Measurements from ENCODE around the gene EPHB2. TPM values are rescaled to one million over a fixed set of nuclear protein-coding genes. Genes with fewer than 3 reads are reported as not detected.

EPHB2 gene
- total RNA-seq, 2 experiments from 2014 or later: not detected

DNA sequence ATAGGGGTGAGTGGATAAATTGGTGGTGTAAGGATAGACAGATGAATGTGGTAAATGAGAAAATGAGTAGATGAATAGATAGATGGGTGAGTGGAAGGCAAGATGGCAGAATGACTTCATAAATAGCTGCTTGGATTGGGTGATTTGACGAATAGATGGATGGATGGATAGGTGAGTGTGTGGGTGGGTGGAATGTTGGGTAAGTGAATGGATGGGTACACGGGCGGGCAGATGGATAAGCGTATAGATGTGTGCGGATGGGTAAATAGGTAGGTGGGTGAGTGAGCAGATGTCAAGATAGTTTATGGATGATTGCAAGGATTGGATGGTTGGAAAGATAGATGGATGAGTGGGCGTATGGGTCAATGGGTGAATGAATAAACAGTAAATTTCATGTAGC, 59.3 kb downstream of the EPHB2 start:
- H3K4me1 Mint-ChIP-seq (ENCODE audit: low read depth): no peaks in the 10 kb centered on the region
- no peak overlapping the region for H3K4me3 Mint-ChIP-seq
- no peak overlapping the region for H3K27ac Mint-ChIP-seq
- intact Hi-C loops (cut with micrococcal nuclease): no loop called here
- H3K9me3 Mint-ChIP-seq: no peaks in the 10 kb centered on the region
- no peaks in the 10 kb centered on the region for H3K36me3 Mint-ChIP-seq (ENCODE audit: low read depth)
- CTCF ChIA-PET: no interaction called here
- no peak for DNase-seq
- H3K27me3 Mint-ChIP-seq (ENCODE audit: low read depth): peaks cover 3% of the 10 kb centered on the region

DNA sequence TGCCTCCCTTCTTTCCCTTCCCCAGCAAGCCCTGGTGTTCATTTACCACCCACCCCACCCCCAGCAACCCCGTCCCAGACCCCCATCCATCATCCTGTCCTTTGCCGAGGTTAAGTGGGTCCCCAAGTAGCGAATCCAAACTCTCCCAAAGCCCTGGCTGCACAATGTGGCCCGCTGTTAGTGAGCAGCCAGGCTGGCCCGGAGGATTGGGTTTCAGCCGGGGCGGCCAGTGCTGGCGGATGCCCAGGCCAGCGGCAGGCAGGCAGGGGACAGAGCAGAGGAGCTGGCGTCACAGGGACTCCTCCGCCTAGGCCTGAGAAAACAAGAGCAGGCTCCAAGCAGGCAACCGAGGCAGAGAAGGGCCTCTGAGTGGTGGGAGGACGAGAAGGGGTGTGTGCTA, 61.4 kb downstream of the EPHB2 start:
- H3K9me3 Mint-ChIP-seq: no peaks in the 10 kb centered on the region
- H3K27ac Mint-ChIP-seq: no peak overlapping the region
- no peaks in the 10 kb centered on the region for H3K36me3 Mint-ChIP-seq (ENCODE audit: low read depth)
- H3K27me3 Mint-ChIP-seq (ENCODE audit: low read depth): peaks cover 7% of the 10 kb centered on the region
- CTCF ChIA-PET: interaction anchor here (1.4 kb wide), 1 partner anchor 68 kb away, joined by 5 read pairs; no protein-coding TSS in a partner anchor
- intact Hi-C loops (cut with micrococcal nuclease): no loop called here
- H3K4me1 Mint-ChIP-seq (ENCODE audit: low read depth): no peaks in the 10 kb centered on the region
- H3K4me3 Mint-ChIP-seq: no peak overlapping the region
- DNase-seq: no peak

DNA sequence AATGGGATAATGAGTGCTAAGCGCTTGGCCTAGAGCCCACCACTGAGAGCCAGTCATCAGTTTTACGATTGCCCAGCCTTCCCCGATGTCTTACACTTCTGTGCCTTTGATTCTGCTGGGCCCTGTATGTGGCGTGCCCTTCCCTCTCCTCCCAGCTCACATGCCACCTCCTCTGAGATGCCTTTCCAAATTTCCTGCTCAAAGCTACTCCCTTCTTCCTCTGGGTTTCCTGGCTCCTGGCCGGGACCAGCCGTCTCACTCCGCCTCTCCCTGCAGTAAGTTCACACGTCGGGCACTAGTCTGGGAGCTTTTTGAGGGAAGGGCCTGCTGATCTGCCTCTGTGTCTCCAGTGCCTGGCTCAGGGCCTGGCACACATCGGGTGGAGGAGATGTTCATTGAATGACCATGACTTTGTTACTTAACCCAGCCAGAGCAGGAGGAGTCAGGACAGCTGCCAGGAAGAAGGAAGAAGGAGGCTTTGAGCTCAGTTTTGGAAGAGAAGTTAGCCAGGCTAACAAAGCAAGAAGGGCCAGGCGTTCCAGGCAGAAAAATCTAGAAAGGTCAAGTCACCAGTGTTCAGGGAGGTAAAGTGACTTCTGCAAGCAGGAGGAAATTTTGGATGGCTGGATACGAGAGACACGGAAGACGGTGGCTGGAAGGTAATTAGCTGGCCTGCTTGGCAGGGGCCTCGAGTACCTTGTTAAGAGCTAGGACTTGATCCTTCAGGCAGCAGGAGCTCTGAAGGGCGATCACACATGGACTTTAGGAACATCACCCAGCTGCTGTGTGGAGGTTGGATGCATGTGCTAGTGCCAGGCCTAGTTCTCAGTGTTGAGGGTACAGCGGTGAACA, 63.6 kb downstream of the EPHB2 start:
- intact Hi-C loops (cut with micrococcal nuclease): no loop called here
- H3K27me3 Mint-ChIP-seq (ENCODE audit: low read depth): peaks cover 7% of the 10 kb centered on the region
- no peaks in the 10 kb centered on the region for H3K4me1 Mint-ChIP-seq (ENCODE audit: low read depth)
- DNase-seq: no peak
- CTCF ChIA-PET: interaction anchor here (1.4 kb wide), 1 partner anchor 191 kb away, joined by 4 read pairs; no protein-coding TSS in a partner anchor
- H3K36me3 Mint-ChIP-seq (ENCODE audit: low read depth): no peaks in the 10 kb centered on the region
- no peak overlapping the region for H3K27ac Mint-ChIP-seq
- no peak overlapping the region for H3K4me3 Mint-ChIP-seq
- H3K9me3 Mint-ChIP-seq: no peaks in the 10 kb centered on the region

DNA sequence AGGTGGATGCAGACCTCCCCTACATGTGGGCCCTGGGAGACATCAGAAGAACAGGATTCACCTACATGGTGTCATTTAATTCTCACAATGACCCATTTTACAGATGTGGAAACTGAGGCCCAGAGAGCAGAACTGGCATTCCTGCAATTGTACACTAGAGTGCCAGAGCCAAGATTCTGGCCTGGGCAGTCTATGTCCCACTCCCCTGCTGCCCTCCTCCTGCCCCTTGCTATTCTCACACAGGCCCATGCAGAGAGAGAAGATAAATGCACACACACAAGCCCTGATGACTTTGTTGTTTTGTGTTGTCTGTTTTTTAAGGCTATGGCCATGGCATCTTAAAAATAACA, 64.2 kb downstream of the EPHB2 start:
- peaks cover 7% of the 10 kb centered on the region for H3K27me3 Mint-ChIP-seq (ENCODE audit: low read depth)
- intact Hi-C loops (cut with micrococcal nuclease): no loop called here
- DNase-seq: no peak
- H3K36me3 Mint-ChIP-seq (ENCODE audit: low read depth): no peaks in the 10 kb centered on the region
- CTCF ChIA-PET: interaction anchor here (1.4 kb wide), 1 partner anchor 190 kb away, joined by 4 read pairs; no protein-coding TSS in a partner anchor
- H3K4me1 Mint-ChIP-seq (ENCODE audit: low read depth): no peaks in the 10 kb centered on the region
- H3K27ac Mint-ChIP-seq: no peak overlapping the region
- no peak overlapping the region for H3K4me3 Mint-ChIP-seq
- no peaks in the 10 kb centered on the region for H3K9me3 Mint-ChIP-seq

DNA sequence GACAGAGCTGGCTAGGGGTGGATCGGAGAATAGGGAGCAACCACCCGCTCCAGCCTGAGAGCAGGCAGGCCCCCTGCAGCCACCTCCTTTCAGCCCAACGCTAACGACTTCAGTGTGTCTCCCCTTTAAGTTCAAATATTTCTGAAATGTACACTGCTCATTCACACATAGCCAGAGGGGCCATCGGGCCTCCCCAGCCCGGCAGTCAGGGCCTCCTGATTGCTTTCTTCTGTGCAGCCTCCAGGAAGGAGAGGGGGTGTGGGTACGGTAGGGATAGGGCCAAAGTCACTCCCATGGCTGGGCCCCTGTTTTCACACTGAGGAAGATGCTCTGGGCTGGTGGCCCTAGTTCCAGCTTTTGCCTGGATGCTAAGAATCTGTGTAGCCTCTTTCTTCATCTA, 64.8 kb downstream of the EPHB2 start:
- CTCF ChIA-PET: no interaction called here
- H3K4me3 Mint-ChIP-seq: no peak overlapping the region

GRCh38 chr1:22776035-22776613, 65.5 kb downstream of the EPHB2 start:
- Mint-ChIP-seq H3K9me3 (no peaks in the 10 kb centered on the region), H3K4me1 (ENCODE audit: low read depth) (no peaks in the 10 kb centered on the region), H3K4me3 (no peak overlapping the region), H3K36me3 (ENCODE audit: low read depth) (no peaks in the 10 kb centered on the region), H3K27me3 (ENCODE audit: low read depth) (peaks cover 7% of the 10 kb centered on the region), H3K27ac (no peak overlapping the region)
- intact Hi-C loops (cut with micrococcal nuclease): no loop called here
- DNase-seq: no peak
- CTCF ChIA-PET: no interaction called here

More for the DNA sequence above, 64.8 kb downstream of the EPHB2 start:
- no peak overlapping the region for H3K27ac Mint-ChIP-seq
- H3K27me3 Mint-ChIP-seq (ENCODE audit: low read depth): peaks cover 7% of the 10 kb centered on the region
- no peak for DNase-seq
- H3K9me3 Mint-ChIP-seq: no peaks in the 10 kb centered on the region
- intact Hi-C loops (cut with micrococcal nuclease): no loop called here
- H3K36me3 Mint-ChIP-seq (ENCODE audit: low read depth): no peaks in the 10 kb centered on the region
- H3K4me1 Mint-ChIP-seq (ENCODE audit: low read depth): no peaks in the 10 kb centered on the region

DNA sequence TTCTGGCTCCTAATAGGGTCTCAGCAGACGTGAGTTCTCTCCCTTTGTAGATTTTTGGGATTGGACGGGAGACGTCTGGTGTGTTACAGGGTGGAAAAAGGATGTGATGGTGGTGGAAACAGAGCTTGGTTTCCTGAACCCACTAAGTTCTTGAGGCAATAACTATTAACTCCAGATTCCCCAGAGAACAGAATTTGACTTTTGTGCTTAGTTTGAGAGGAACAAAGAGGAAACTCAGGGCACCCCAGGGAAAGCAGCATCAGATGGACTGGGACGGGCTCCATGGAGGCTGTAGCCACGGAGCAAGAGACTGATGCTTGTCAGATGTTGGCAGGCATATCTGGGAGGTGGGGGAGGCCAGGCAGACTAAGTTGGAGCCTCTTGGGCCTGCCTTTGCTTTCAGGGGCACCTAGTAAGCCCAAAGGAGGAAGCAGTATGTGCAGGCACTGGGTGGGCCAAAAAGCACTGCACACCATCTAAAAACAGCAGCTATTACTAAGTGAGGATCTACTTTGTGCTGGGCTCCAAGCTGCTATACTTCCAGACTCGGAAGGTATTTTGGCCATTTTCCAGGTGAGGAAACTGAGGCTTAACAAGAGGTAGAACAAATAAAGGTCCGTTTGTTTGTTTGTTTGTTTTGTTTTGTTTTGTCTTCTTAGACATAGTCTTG, 66.9 kb downstream of the EPHB2 start:
- intact Hi-C loops (cut with micrococcal nuclease): no loop called here
- Mint-ChIP-seq H3K4me3 (no peak overlapping the region), H3K27ac (no peak overlapping the region), H3K27me3 (ENCODE audit: low read depth) (peaks cover 7% of the 10 kb centered on the region), H3K9me3 (no peaks in the 10 kb centered on the region), H3K36me3 (ENCODE audit: low read depth) (no peaks in the 10 kb centered on the region), H3K4me1 (ENCODE audit: low read depth) (no peaks in the 10 kb centered on the region)
- DNase-seq: no peak
- CTCF ChIA-PET: no interaction called here

- H3K4me3 Mint-ChIP-seq: no peak overlapping the region
- H3K27ac Mint-ChIP-seq: no peak overlapping the region
- H3K36me3 Mint-ChIP-seq (ENCODE audit: low read depth): no peaks in the 10 kb centered on the region
- DNase-seq: no peak
- CTCF ChIA-PET: no interaction called here
- peaks cover 7% of the 10 kb centered on the region for H3K27me3 Mint-ChIP-seq (ENCODE audit: low read depth)
- H3K9me3 Mint-ChIP-seq: no peaks in the 10 kb centered on the region
- intact Hi-C loops (cut with micrococcal nuclease): no loop called here
- no peaks in the 10 kb centered on the region for H3K4me1 Mint-ChIP-seq (ENCODE audit: low read depth)
Measured at GRCh38 chr1:22778408-22778807, 67.8 kb downstream of the EPHB2 start.

- CTCF ChIA-PET: no interaction called here
Measured at GRCh38 chr1:22778862-22779520, 68.4 kb downstream of the EPHB2 start.

DNA sequence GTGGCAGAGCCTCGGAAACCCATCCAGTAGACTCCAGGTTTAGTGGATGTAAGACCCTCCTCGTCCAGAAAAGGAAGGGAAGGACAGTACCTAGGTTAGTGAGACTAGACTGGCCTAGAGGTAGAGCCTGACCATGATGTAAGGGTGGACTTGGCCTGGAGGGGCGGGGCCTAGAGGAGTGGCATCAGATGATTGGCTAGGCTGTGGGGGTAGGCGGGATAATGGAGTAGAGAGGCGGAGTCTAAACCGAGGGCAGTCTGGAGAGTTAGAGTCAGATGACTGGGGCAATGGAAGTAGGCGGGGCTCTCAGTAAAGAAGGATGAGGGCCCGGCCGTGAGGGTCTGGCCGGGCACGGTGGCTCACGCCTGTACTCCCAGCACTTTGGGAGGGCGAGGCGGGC, 70.1 kb downstream of the EPHB2 start:
- Mint-ChIP-seq H3K27ac (no peak overlapping the region), H3K36me3 (ENCODE audit: low read depth) (no peaks in the 10 kb centered on the region), H3K27me3 (ENCODE audit: low read depth) (peaks cover 4% of the 10 kb centered on the region), H3K4me3 (no peak overlapping the region), H3K9me3 (no peaks in the 10 kb centered on the region), H3K4me1 (ENCODE audit: low read depth) (no peaks in the 10 kb centered on the region)
- intact Hi-C loops (cut with micrococcal nuclease): no loop called here
- CTCF ChIA-PET: no interaction called here
- DNase-seq: no peak

More at GRCh38 chr1:22778862-22779520, 68.4 kb downstream of the EPHB2 start:
- H3K27ac Mint-ChIP-seq: no peak overlapping the region
- no peaks in the 10 kb centered on the region for H3K36me3 Mint-ChIP-seq (ENCODE audit: low read depth)
- intact Hi-C loops (cut with micrococcal nuclease): no loop called here
- peaks cover 4% of the 10 kb centered on the region for H3K27me3 Mint-ChIP-seq (ENCODE audit: low read depth)
- no peaks in the 10 kb centered on the region for H3K4me1 Mint-ChIP-seq (ENCODE audit: low read depth)
- DNase-seq: no peak
- H3K4me3 Mint-ChIP-seq: no peak overlapping the region
- no peaks in the 10 kb centered on the region for H3K9me3 Mint-ChIP-seq

- Mint-ChIP-seq H3K27me3 (ENCODE audit: low read depth) (peaks cover 4% of the 10 kb centered on the region), H3K9me3 (no peaks in the 10 kb centered on the region), H3K4me3 (no peak overlapping the region), H3K4me1 (ENCODE audit: low read depth) (no peaks in the 10 kb centered on the region), H3K36me3 (ENCODE audit: low read depth) (no peaks in the 10 kb centered on the region), H3K27ac (no peak overlapping the region)
- no peak for DNase-seq
- intact Hi-C loops (cut with micrococcal nuclease): no loop called here
- CTCF ChIA-PET: no interaction called here
Measured at GRCh38 chr1:22781483-22781882, 70.8 kb downstream of the EPHB2 start.

DNA sequence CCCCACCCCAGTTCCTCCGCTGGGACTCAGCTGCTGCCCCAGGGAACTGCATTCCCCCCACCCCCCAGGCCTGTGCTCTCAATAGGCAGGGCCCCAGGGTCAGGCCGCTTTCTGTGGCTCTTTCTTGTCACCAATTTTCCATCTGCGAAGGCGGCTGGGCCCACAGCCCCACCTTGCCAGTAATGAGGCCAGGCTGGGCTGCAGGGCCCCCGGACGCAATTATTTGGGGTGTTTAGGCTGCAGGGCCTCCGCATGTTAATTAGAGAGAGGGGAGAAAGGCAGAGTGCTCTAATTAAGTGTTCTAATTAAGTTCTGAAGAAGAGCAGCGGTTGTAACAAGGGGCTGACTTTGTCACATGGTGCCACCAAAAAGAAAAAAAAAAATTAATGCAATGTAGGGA, 71.8 kb downstream of the EPHB2 start:
- Mint-ChIP-seq H3K36me3 (ENCODE audit: low read depth) (no peaks in the 10 kb centered on the region), H3K27ac (no peak overlapping the region), H3K9me3 (no peaks in the 10 kb centered on the region), H3K4me1 (ENCODE audit: low read depth) (no peaks in the 10 kb centered on the region), H3K4me3 (no peak overlapping the region), H3K27me3 (ENCODE audit: low read depth) (peaks cover 2% of the 10 kb centered on the region)
- DNase-seq: no peak
- CTCF ChIA-PET: no interaction called here
- intact Hi-C loops (cut with micrococcal nuclease): no loop called here

Data from activated naive CD4-positive, alpha-beta T cell treated with anti-CD3 and anti-CD28 coated beads for 36 hours (primary cell).